GM21390 (cell line): Measurements from ENCODE around the gene MAP7D1.
"Not testable (repeated sequence)": the region's sequence is repeated elsewhere in the genome, so short reads cannot be mapped to it uniquely, and the experiment has no call there.

Experiments
- ATAC-seq: cut with Tn5 transposase; IDR thresholded peaks from one replicate; pipeline ENCODE4 v1.9.1; 2021; ENCODE audit not compliant: unreplicated experiment

Gene MAP7D1

DNA sequence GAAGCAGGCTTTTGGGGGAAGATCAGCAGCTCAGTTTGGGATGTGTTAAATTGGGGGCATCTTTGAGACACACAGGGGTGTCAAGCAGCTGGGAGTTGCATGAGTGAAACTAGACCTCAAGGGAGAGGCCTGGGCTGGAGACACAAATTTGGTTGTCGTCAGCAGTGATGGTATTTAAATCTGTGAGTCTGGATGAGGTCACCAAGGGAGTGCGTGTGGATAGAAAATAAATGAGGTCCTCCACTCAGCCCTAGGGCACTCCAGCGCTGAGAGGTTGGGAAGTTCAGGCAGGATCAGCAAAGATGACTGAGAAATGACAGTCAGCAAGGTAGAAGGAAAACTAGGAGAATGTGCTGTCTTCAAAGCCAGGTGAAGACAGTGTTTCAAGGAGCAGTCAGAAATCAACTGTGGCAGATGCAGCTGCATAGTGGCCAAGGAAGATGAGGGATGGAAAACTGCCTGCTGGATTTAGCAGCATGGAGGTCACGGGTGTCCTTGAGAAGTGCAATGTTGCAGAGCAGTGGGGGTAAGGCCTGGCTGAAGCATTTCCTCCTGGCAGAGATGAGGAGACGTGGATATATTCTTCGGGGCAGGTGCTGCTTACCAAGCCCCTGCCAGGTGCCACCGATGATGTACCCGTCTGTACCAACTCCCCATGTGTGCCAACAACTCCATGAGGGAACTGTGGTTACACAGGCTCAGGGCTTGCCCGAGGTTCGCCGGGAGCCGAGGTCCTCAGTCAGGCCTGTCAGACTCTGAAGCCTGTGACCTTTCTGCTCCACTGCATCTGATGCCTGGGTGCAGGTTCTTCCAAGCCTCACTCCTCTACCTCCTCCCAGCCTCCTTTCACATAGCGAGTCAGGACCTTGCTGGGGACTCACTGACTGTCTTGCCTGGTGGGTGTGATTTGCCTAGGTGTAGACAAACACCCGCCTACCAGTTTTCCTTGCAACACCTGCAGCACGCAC, 11.3 kb downstream of the MAP7D1 start:
- ATAC-seq, result no peak

DNA sequence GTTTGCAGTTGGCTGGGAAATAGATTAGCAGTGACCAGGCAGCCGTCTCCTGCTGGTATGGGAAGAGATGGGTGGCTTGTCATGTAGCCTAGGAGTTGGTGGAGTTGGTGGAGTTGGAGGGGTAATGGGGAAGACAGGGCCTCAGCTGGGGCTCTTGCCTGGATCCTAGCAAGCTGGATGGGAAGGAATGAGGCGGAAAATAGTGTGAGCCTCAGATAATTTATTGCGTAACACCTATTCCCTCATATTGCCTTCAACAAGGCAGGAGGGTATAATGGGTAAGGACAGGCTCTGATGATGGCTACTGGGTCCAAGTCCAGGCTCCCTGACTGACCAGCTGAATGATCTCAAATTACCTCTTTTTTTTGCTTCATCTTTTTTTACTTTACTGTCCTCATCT, 12.6 kb downstream of the MAP7D1 start:
- no peak for ATAC-seq

DNA sequence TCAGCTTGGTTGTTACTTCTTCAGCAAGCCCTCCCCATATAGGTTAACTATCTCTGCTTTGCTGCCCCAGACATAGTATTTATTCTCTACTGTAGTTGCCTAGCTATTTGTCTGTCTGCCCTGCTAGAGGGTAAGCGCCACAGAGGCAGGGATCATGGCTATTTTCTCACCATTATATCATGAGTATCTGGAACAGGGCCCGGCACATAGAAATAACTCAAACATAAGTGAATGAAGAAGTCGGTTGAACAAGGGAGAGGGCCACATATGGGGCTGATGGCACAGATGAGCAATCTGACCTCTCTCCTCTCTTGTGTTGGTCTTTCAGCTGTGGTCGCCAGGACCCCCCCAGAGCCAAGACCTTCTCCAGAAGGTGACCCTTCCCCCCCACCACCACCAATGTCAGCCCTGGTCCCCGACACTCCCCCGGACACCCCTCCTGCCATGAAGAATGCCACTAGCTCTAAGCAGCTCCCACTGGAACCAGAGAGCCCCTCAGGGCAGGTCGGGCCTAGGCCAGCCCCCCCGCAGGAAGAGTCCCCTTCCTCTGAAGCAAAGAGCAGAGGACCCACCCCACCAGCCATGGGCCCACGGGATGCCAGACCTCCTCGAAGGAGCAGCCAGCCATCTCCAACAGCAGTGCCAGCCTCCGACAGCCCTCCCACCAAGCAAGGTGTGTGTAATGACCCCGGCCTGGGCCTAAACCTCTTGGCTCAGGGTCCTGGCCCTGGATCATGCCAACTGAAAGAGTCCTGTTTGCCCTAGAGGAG, 14.9 kb downstream of the MAP7D1 start:
- ATAC-seq, result no peak

GRCh38 chr1:36172017-36172747, 16.2 kb downstream of the MAP7D1 start:
- ATAC-seq, result no peak

- ATAC-seq, result no peak
These were observed 17.0 kb downstream of the MAP7D1 start for GRCh38 chr1:36172983-36173382.

GRCh38 chr1:36174713-36175112, 18.8 kb downstream of the MAP7D1 start:
- ATAC-seq, result no peak

DNA sequence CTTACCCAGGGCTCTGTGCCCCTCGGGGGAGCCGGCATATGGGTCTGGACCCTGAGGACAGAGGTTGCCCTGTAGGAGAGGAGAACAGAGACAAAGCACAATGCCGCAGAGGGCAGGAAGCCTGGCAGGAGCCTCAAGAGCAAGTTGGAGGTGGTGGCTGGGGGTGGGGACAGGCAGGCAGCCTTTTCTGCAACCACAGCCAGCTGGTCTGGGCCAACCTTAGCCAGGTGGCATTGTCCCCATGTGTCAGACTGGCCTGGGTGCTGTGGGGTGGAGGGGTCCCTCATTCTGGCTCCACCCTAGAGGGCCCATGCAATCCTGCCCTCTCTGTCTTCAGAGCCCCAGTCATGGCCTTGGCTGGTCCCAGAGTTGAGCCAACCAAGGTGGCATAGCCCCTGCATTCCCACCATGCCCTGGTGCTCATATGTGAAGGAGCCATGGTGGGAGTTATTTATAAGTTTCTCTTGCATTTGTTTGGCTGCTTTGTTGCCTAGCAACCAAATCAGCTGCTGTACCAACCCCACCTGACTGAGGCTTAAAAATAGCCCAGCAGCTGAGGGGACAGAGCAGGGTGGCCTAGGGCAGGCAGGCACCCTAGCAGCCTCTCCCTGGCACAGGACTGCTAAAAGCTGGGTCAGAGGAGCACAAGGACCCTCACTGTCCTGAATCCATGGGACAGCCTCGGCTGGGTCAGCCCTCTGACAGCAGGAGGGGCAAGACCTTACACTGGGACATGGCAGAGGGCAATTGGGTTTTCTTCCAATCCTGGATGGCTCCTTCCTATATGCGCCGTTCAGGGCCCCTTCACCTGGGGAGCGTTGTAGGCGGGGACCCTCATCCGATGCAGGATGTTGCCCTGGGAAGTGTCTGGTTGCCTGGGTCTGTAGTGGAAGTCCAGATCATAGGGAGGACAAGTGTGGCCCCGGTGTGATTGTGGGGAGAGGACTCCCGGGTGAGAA, 19.5 kb downstream of the MAP7D1 start:
- ATAC-seq, result no peak

DNA sequence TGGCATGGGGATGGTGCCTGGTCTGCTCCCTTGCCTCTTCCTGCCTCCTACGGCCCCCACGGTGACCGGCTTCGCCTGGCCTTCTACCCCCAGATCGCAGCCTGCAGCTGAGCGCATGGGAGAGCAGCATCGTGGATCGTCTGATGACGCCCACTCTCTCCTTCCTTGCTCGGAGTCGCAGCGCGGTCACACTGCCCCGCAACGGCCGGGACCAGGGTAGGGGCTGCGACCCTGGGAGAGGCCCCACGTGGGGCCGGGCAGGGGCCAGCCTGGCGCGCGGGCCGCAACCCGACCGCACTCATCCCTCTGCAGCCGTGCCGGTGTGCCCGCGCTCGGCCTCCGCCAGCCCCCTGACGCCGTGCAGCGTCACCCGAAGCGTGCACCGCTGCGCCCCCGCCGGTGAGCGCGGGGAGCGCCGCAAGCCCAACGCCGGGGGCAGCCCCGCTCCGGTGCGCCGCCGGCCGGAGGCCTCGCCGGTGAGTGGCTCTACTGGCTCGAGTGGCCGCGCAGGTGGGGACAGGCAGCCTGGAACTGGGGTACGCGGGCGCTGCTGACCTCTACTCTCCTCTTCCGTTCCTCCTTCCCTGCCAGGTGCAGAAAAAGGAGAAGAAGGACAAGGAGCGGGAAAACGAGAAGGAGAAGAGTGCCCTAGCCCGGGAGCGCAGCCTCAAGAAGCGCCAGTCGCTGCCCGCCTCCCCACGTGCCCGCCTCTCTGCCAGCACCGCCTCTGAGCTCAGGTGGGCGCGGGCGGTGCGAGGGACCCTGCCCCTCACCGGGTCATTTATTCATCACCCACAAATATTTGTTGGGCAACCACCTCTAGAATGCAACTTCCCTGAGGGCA, 20.4 kb downstream of the MAP7D1 start:
- no peak for ATAC-seq

DNA sequence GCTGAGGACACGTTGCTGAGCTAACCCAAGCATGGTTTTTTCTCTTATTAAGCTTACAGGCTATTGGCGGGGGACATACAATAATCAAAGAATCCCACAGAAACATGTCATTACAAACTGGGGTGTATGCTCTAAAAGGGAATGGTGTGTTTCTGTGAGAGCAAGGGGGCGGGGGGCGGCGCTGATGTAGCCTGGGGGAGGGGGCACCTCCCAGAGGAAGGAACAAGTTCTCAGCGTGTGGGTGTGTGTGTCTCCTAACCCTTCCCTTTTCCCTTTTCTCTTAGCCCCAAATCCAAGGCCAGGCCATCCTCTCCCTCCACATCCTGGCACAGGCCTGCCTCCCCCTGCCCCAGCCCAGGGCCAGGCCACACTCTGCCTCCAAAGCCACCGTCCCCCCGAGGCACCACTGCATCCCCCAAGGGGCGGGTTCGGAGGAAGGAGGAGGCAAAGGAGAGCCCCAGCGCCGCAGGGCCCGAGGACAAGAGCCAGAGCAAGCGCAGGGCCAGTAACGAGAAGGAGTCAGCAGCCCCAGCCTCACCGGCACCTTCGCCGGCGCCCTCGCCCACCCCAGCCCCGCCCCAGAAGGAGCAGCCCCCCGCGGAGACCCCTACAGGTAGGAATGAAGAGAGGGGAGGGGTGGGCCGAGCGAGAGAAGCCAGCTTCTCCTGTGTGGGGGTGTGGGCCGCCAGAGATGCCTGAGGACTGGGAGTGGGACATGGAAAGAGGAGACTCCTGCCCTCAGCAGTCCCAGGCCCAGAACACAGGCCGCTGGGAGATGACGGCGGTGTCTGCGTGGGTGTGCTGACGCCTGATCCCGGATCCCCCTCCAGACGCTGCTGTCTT, 21.9 kb downstream of the MAP7D1 start:
- no peak for ATAC-seq

GRCh38 chr1:36178471-36179219, 22.7 kb downstream of the MAP7D1 start:
- ATAC-seq, result no peak

GRCh38 chr1:36179220-36179600, 23.2 kb downstream of the MAP7D1 start:
- no peak for ATAC-seq

- ATAC-seq, result no peak
These were observed 26.8 kb downstream of the MAP7D1 start for GRCh38 chr1:36182734-36183133.

- no peak for ATAC-seq
These were observed 27.4 kb downstream of the MAP7D1 start for GRCh38 chr1:36183309-36183856.

DNA sequence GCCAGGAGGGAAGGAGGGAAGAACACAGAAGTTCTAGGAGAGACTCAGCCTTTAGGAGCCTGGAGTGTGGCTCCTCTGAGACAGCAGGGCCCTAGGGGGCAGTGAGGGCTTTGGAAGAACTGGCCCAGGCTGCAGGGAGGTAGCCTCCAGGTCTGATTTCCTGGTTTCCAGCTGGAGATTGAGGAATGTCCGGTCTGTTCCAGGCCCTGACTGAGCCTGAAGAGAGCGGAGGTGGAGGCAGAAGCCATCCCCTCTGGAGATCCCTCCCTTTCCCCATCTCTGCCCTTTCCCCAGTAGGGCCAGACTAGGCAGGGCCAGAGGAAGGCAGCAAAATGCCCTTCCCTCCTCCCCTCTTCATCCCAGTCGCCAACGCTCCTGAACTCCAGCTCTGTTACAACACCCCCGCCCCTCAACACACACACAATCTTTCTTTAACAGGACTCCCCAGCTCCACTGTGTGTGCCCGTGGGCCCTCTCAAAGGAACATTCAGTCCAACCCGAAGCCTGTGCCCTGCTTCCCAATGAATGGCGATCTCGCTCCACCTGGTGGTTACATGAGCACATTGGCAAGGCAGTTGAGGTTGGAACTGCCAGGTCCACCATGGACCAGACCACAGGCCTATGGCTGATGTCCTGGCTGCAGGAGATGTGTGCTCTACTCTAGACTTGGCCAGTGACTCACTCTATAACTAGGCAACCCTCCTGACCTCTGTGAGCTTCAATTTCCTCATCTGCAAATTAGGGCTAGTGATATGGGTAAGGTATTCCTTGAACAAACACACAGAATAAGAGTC, 32.0 kb downstream of the MAP7D1 start:
- ATAC-seq, result peak; percentile 65

GRCh38 chr1:36196805-36197204, 40.8 kb downstream of the MAP7D1 start:
- not testable (repeated sequence) for ATAC-seq

GRCh38 chr1:36198641-36199040, 42.7 kb downstream of the MAP7D1 start:
- ATAC-seq, result no peak
